ENCODE results near the gene ZACN. TPM values are rescaled to one million over a fixed set of nuclear protein-coding genes. Genes with fewer than 3 reads are reported as not detected.
A peak's percentile ranks its signal among the peaks of the same experiment; 100 is the strongest.

ZACN gene
- total and polyA plus RNA-seq, 2 donors from 2014 or later: 0.22 TPM; not detected in 1

- Histone ChIP-seq H3K4me3 (ENCODE audit: low read length in 3 of 3) (no peak overlapping the region), H3K9ac (ENCODE audit: low read length in 3 of 3) (no peak overlapping the region), H3K27ac (ENCODE audit: low read depth in 2 of 2, low read length in 2 of 2) (no peak overlapping the region), H3K27me3 (ENCODE audit: control insufficient read depth, insufficient read depth, low read length) (no peaks in the 10 kb centered on the region), H3K36me3 (ENCODE audit: control insufficient read depth in 2 of 3, insufficient read depth in 3 of 3, low read length in 3 of 3) (peaks cover 12 to 45% (median 32%) of the 10 kb centered on the region in 3 donors), H3K4me1 (ENCODE audit: control insufficient read depth in 2 of 3, insufficient read depth in 2 of 3, low read depth in 1 of 3, low read length in 3 of 3) (peaks cover 0 to 4% (median 2%) of the 10 kb centered on the region in 3 donors), H3K9me3 (ENCODE audit: control insufficient read depth in 2 of 3, insufficient read depth in 1 of 3, low read length in 3 of 3) (no peaks in the 10 kb centered on the region)
- no peak for FAIRE-seq
- DNase-seq: peak in 1 of 5 donors; percentile 64
- intact Hi-C loops (cut with DNase I): no loop called here
- TF ChIP-seq CTCF (IDR thresholded peaks at IDR 0.05; ENCODE audit: borderline replicate concordance, extremely low read depth, insufficient read depth): no peak
Measured at GRCh38 chr17:76049836-76050537, 29.0 kb upstream of the ZACN start.

GRCh38 chr17:76050538-76051467 lies 28.2 kb upstream of the ZACN start:
- H3K27ac ChIP-seq (ENCODE audit: low read depth in 2 of 2, low read length in 2 of 2): peak overlapping the region in 1 of 2 donors; percentile 37
- H3K4me3 ChIP-seq (ENCODE audit: low read length in 3 of 3): no peak overlapping the region
- peaks cover 0 to 4% (median 2%) of the 10 kb centered on the region in 3 donors for H3K4me1 ChIP-seq (ENCODE audit: control insufficient read depth in 2 of 3, insufficient read depth in 2 of 3, low read depth in 1 of 3, low read length in 3 of 3)
- TF ChIP-seq CTCF (IDR thresholded peaks at IDR 0.05; ENCODE audit: borderline replicate concordance, extremely low read depth, insufficient read depth): no peak
- intact Hi-C loops (cut with DNase I): no loop called here
- FAIRE-seq: no peak
- no peak overlapping the region for H3K9ac ChIP-seq (ENCODE audit: low read length in 3 of 3)
- H3K36me3 ChIP-seq (ENCODE audit: control insufficient read depth in 2 of 3, insufficient read depth in 3 of 3, low read length in 3 of 3): peaks cover 11 to 37% (median 26%) of the 10 kb centered on the region in 3 donors
- peak in 2 of 5 donors; percentile 20 to 46 for DNase-seq
- H3K27me3 ChIP-seq (ENCODE audit: control insufficient read depth, insufficient read depth, low read length): no peaks in the 10 kb centered on the region
- H3K9me3 ChIP-seq (ENCODE audit: control insufficient read depth in 2 of 3, insufficient read depth in 1 of 3, low read length in 3 of 3): no peaks in the 10 kb centered on the region

DNA sequence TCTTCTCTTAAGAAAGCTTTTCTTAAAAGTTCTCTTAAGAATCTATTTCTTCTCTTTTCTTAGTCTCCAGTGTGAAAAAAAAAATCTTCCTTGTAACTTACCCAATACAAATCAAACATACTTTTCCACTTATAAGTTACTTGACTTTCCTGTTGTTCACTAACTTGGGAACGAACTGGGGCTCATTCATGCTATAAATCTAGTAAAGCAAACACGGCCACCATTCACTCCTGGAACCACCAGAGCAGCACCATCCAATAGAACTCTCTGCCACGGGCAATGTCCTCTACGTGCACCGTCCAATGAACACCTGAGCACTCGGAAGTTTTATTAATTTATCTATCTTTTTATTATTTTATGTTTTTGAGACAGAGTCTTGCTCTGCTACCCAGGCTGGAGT lies 27.4 kb upstream of the ZACN start:
- Histone ChIP-seq H3K9ac (ENCODE audit: low read length in 3 of 3) (no peak overlapping the region), H3K9me3 (ENCODE audit: control insufficient read depth in 2 of 3, insufficient read depth in 1 of 3, low read length in 3 of 3) (no peaks in the 10 kb centered on the region), H3K27me3 (ENCODE audit: control insufficient read depth, insufficient read depth, low read length) (no peaks in the 10 kb centered on the region), H3K4me1 (ENCODE audit: control insufficient read depth in 2 of 3, insufficient read depth in 2 of 3, low read depth in 1 of 3, low read length in 3 of 3) (peaks cover 0 to 4% (median 2%) of the 10 kb centered on the region in 3 donors), H3K4me3 (ENCODE audit: low read length in 3 of 3) (no peak overlapping the region), H3K27ac (ENCODE audit: low read depth in 2 of 2, low read length in 2 of 2) (peak overlapping the region in 1 of 2 donors; percentile 37), H3K36me3 (ENCODE audit: control insufficient read depth in 2 of 3, insufficient read depth in 3 of 3, low read length in 3 of 3) (peaks cover 12 to 41% (median 31%) of the 10 kb centered on the region in 3 donors)
- FAIRE-seq (no peak), DNase-seq (peak in 2 of 5 donors; percentile 66 to 79)
- no peak for TF ChIP-seq CTCF (IDR thresholded peaks at IDR 0.05; ENCODE audit: borderline replicate concordance, extremely low read depth, insufficient read depth)
- intact Hi-C loops (cut with DNase I): no loop called here

Measured in kidney (tissue), 14 donors.